ENCODE results near the gene GPNMB. TPM values are rescaled to one million over a fixed set of nuclear protein-coding genes. Genes with fewer than 3 reads are reported as not detected.

The GPNMB gene
- total RNA-seq, 2 experiments from 2014 or later = 0.41 to 0.82 TPM

DNA sequence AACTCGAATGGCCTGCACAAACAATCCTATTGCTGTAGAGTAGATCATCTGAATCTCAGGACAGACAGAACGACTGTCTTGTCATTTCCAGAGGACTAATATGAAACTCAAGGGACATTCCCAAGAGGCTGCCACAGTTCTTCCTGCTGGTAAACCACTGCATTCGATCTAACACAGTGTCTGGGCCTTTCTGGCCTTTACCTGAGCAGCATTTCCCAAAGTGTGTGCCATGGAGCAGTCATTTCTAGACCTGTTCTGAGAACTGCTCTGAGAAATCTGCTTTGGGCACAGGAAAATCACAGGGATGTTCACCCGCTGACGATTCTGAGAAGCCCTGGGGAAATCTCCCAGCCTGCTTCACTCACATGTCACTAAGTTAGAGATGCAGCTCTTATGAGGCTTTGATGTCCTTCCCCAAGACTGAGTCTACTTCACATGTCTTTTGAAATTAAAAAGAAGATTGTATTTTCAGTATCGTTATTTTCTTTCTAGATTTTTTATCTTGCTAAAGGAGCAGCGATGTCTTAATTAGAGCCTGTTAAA, 18.4 kb downstream of the GPNMB start:
- ATAC-seq (no peak), DNase-seq (no peak)
- Mint-ChIP-seq H3K36me3 (no peaks in the 10 kb centered on the region), H3K4me3 (no peak overlapping the region), H3K27ac (no peak overlapping the region), H3K27me3 (peaks cover 6% of the 10 kb centered on the region), H3K4me1 (peaks cover 6% of the 10 kb centered on the region), H3K9me3 (ENCODE audit: low read depth) (no peaks in the 10 kb centered on the region)
- CTCF ChIA-PET = interaction anchor here (1.2 to 11.0 kb wide), 5 partner anchors 8 to 448 kb away, joined by 3 to 124 read pairs (median 4); no protein-coding TSS in a partner anchor

- CTCF ChIA-PET = no interaction called here
Observed at GRCh38 chr7:23266918-23267317, 20.3 kb downstream of the GPNMB start.

DNA sequence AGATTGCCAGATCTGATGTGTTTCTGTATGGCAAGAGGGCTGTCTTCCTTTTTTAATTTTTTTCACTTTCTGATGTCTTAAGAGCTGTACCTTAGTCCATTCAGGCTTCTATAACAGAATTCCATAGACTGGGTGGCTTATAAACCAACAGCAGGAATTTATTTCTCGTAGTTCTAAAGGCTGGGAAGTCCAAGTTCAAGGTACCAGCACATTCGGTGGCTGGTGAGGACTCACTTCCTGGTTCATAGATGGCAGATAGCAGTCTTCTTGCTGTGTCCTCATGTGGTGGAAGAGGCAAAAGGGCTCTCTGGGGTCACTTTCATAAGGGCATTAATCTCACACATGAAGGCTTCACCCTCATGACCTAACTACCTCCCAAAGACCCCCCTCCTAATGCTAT, 20.8 kb downstream of the GPNMB start:
- Mint-ChIP-seq H3K4me1 (peaks cover 8% of the 10 kb centered on the region), H3K27ac (no peak overlapping the region), H3K4me3 (no peak overlapping the region), H3K27me3 (peaks cover 5% of the 10 kb centered on the region), H3K9me3 (ENCODE audit: low read depth) (no peaks in the 10 kb centered on the region), H3K36me3 (no peaks in the 10 kb centered on the region)
- CTCF ChIA-PET = no interaction called here
- ATAC-seq (no peak), DNase-seq (no peak)

More at GRCh38 chr7:23266918-23267317, 20.3 kb downstream of the GPNMB start:
- Mint-ChIP-seq H3K4me1 (peaks cover 6% of the 10 kb centered on the region), H3K27me3 (peaks cover 3% of the 10 kb centered on the region), H3K4me3 (no peak overlapping the region), H3K9me3 (ENCODE audit: low read depth) (no peaks in the 10 kb centered on the region), H3K27ac (no peak overlapping the region), H3K36me3 (no peaks in the 10 kb centered on the region)
- DNase-seq (no peak), ATAC-seq (no peak)

- no peaks in the 10 kb centered on the region for H3K9me3 Mint-ChIP-seq (ENCODE audit: low read depth)
Observed at GRCh38 chr7:23268167-23268566, 21.6 kb downstream of the GPNMB start.

DNA sequence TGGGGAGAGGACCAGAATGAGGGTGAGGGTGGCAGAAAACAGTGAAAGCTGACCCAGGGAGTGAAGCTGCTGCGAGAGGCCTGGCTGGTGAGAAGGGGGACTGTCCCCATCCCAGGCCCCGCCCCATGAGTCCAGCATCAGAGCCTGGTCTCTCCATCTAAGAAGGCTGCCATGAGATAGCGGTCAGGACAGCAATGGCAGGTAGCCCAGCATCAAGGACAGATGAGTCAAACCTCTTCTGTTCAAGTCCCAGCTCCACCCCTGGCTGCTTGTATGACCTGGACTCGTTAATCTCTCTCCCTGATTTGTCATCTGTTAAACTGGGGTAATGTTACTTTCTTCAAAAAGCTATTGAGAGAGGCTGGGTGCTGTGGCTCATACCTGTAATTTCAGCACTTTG, 22.2 kb downstream of the GPNMB start:
- Mint-ChIP-seq H3K9me3 (ENCODE audit: low read depth) (no peaks in the 10 kb centered on the region), H3K27ac (no peak overlapping the region), H3K4me3 (no peak overlapping the region), H3K4me1 (peaks cover 20% of the 10 kb centered on the region), H3K27me3 (peaks cover 5% of the 10 kb centered on the region), H3K36me3 (no peaks in the 10 kb centered on the region)
- CTCF ChIA-PET = interaction anchor here (1.0 to 1.3 kb wide), 3 partner anchors 8 to 278 kb away, joined by 3 read pairs; no protein-coding TSS in a partner anchor
- ATAC-seq (no peak), DNase-seq (no peak)

More at GRCh38 chr7:23268167-23268566, 21.6 kb downstream of the GPNMB start:
- ATAC-seq (no peak), DNase-seq (no peak)
- Mint-ChIP-seq H3K27me3 (peaks cover 5% of the 10 kb centered on the region), H3K36me3 (no peaks in the 10 kb centered on the region), H3K27ac (no peak overlapping the region), H3K4me3 (no peak overlapping the region), H3K4me1 (peaks cover 15% of the 10 kb centered on the region)
- CTCF ChIA-PET = interaction anchor here (1.0 to 1.3 kb wide), 2 partner anchors 9 to 182 kb away, joined by 3 read pairs; no protein-coding TSS in a partner anchor

DNA sequence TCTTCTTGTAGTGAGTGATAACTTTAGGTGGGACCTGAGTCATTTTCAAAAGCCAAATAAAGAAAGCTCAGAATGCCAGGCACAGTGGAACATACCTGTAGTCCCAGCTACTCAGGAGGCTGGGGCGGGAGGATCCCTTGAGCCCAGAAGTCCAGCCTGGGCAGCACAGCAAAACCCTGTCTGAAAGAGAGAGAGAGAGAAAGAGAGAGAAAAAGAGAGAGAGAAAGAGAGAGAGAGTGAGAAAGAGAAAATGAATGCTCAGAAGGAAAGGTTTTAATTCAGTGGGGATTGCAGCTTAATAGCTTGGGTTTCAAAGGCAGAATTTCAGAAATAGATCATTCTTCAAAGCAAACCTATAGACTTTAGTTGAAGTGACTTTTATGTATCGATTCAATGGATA, 25.7 kb downstream of the GPNMB start:
- no peak overlapping the region for H3K27ac Mint-ChIP-seq
- H3K4me3 Mint-ChIP-seq = no peak overlapping the region
- CTCF ChIA-PET = interaction anchor here (0.8 to 8.3 kb wide), 28 partner anchors 11 to 446 kb away, joined by 3 to 124 read pairs (median 5); partner anchors contain the start of genes MALSU1 and NUP42
- peaks cover 5% of the 10 kb centered on the region for H3K27me3 Mint-ChIP-seq
- peaks cover 16% of the 10 kb centered on the region for H3K4me1 Mint-ChIP-seq
- H3K9me3 Mint-ChIP-seq (ENCODE audit: low read depth) = no peaks in the 10 kb centered on the region
- no peaks in the 10 kb centered on the region for H3K36me3 Mint-ChIP-seq
- ATAC-seq (no peak), DNase-seq (no peak)

DNA sequence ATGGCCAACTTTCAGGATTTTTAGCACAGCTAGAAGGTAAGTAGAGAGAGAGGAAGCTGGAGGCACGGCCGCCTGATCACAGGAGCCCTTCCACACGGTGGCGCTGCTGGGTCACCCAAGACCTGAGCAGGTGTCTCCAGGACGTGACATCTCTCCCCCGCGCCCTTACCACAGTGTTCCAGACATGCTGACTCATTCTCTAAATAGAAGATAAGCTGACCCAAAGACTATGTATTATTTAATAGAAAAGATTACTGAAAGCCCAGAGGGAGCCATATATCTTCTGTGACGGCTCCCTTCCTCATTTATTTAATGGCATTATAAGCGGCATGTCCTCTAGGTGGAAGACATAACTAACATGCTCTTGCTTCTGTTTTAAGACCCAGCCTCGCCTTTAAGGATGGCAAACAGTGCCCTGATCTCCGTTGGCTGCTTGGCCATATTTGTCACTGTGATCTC, 26.6 kb downstream of the GPNMB start:
- CTCF ChIA-PET = interaction anchor here (0.6 to 8.3 kb wide), 49 partner anchors 12 to 445 kb away, joined by 3 to 124 read pairs (median 4); partner anchors contain the start of genes MALSU1, NUP42 and STK31
- H3K4me1 Mint-ChIP-seq = peaks cover 16% of the 10 kb centered on the region
- H3K27ac Mint-ChIP-seq = peak overlapping the region; percentile 64
- peaks cover 5% of the 10 kb centered on the region for H3K27me3 Mint-ChIP-seq
- no peaks in the 10 kb centered on the region for H3K9me3 Mint-ChIP-seq (ENCODE audit: low read depth)
- peak; percentile 94 for DNase-seq
- peak; percentile 98 for ATAC-seq
- peak overlapping the region; percentile 65 for H3K4me3 Mint-ChIP-seq
- H3K36me3 Mint-ChIP-seq = no peaks in the 10 kb centered on the region

DNA sequence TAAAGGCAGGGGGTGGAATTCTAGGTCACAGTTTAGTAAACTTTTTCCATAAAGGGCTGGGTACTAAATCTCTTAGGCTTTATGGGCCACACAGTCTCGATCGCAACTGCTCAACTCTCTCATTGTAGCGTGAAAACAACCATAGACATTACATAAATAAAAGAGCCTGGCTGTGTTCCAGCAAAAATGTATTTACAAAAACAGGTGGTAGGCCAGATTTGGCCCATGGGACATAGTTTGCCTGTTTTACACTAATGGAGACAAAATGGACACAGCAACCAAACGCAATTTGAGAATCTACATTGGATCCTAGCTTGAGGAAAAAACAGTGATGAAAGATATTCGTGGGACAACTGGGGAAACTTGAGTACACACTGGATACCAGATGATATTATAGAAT, 29.3 kb downstream of the GPNMB start:
- no peak for ATAC-seq

GRCh38 chr7:23276376-23276775, 29.8 kb downstream of the GPNMB start:
- DNase-seq (no peak), ATAC-seq (no peak)
- Mint-ChIP-seq H3K27me3 (peaks cover 3% of the 10 kb centered on the region), H3K27ac (no peak overlapping the region), H3K4me1 (peaks cover 16% of the 10 kb centered on the region), H3K36me3 (no peaks in the 10 kb centered on the region), H3K9me3 (ENCODE audit: low read depth) (no peaks in the 10 kb centered on the region), H3K4me3 (no peak overlapping the region)
- CTCF ChIA-PET = interaction anchor here (0.6 to 8.3 kb wide), 13 partner anchors 8 to 214 kb away, joined by 3 to 124 read pairs (median 4); partner anchors contain the start of gene IGF2BP3

More for the DNA sequence above, 29.3 kb downstream of the GPNMB start:
- CTCF ChIA-PET = interaction anchor here (0.6 to 8.3 kb wide), 10 partner anchors 15 to 214 kb away, joined by 3 to 124 read pairs (median 4); partner anchors contain the start of gene IGF2BP3
- Mint-ChIP-seq H3K36me3 (no peaks in the 10 kb centered on the region), H3K4me1 (peaks cover 16% of the 10 kb centered on the region), H3K9me3 (ENCODE audit: low read depth) (no peaks in the 10 kb centered on the region), H3K27ac (no peak overlapping the region), H3K4me3 (no peak overlapping the region), H3K27me3 (peaks cover 3% of the 10 kb centered on the region)
- DNase-seq = no peak

DNA sequence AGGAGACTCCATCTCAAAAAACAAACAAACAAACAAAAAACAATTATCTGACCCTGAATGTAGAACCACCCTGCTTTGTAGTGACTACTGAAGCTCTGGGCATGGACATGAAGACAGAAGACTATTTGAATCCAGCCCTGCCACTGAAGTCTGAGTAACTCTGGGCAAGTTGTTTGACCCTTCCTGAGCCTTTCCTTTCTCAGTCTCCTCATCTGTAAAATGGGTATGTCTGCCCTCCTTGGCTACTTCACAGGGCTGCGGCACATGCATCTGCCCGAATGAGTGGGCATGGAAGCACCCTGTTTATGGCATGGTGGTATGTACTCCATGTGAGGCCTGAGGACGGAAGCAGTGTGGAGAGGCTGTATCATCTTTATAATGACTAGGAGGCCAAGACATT, 30.4 kb downstream of the GPNMB start:
- Mint-ChIP-seq H3K36me3 (no peaks in the 10 kb centered on the region), H3K9me3 (ENCODE audit: low read depth) (no peaks in the 10 kb centered on the region), H3K4me3 (no peak overlapping the region), H3K4me1 (peaks cover 16% of the 10 kb centered on the region), H3K27me3 (peaks cover 3% of the 10 kb centered on the region), H3K27ac (peak overlapping the region; percentile 19)
- DNase-seq (no peak), ATAC-seq (no peak)
- CTCF ChIA-PET = interaction anchor here (0.6 to 8.3 kb wide), 15 partner anchors 9 to 269 kb away, joined by 3 to 124 read pairs (median 4); partner anchors contain the start of gene IGF2BP3

DNA sequence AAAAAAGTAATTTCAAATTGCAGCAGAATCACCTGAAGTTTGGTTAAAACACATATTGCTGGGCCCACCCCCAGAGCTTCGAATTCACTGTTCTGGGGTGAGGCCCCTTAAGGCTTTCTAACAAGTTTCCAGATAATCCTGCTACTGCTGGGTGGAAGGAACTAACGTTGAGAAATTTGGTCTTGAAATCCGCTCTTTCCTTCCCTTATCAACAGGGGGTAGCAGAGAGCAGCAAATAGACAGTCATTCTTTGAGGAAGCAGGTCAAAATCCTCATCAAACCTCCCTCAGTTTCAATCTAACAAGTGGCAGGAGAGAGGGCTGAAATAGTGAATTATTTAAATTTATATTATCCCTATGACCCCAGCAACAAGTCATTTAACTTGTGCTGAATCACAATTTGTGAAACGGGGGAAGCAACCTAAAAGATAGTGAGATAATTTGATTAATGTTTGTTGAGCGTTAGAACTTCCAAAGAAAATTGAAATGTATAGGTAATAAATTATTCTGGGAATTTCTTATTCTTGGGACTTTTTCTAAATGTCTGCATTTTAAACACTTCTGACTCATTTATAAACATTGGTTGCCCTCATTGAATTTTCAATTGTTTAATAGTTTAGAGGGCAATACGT, 30.9 kb downstream of the GPNMB start:
- Mint-ChIP-seq H3K4me1 (peaks cover 12% of the 10 kb centered on the region), H3K27me3 (no peaks in the 10 kb centered on the region), H3K36me3 (no peaks in the 10 kb centered on the region), H3K9me3 (ENCODE audit: low read depth) (no peaks in the 10 kb centered on the region), H3K27ac (peak overlapping the region; percentile 19), H3K4me3 (no peak overlapping the region)
- CTCF ChIA-PET = interaction anchor here (0.6 to 8.3 kb wide), 19 partner anchors 9 to 269 kb away, joined by 3 to 124 read pairs (median 4); partner anchors contain the start of gene IGF2BP3
- DNase-seq (peak; percentile 49), ATAC-seq (peak; percentile 52)

DNA sequence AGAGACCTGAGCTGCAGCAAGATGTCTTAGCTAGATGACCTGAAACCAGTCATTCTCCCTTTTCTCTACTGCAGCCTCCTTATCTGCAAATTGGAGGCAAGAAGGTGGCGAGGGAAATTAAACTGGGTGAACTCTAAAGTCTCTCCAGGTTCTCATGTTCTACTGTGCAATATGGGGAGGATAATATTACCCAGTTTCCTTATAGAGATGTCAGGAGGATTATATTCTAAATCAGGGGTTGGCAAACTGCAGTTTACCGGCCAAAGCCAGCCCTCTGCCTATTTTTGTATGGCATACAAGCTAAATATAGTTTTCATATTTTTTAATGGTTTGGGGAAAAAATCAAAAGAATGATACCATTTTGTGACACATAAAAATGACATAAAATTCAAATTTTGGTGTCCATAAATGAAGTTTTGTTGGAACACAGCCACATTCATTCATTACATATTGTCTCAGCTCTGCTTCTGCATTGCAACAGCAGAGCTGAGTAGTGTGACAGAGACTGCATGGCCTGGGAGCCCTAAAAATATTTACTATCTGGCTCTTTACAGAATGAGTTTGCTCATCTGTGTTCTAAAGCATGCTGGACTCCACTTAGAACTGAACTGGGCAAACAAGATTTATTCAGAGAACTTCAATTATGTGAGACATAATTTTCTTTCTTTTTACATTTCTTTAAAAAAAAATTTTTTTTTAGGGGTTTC, 33.4 kb downstream of the GPNMB start:
- H3K36me3 Mint-ChIP-seq = no peaks in the 10 kb centered on the region
- no peak overlapping the region for H3K27ac Mint-ChIP-seq
- CTCF ChIA-PET = interaction anchor here (0.9 to 2.0 kb wide), 4 partner anchors 15 to 196 kb away, joined by 3 to 5 read pairs (median 4); partner anchors contain the start of gene MALSU1

DNA sequence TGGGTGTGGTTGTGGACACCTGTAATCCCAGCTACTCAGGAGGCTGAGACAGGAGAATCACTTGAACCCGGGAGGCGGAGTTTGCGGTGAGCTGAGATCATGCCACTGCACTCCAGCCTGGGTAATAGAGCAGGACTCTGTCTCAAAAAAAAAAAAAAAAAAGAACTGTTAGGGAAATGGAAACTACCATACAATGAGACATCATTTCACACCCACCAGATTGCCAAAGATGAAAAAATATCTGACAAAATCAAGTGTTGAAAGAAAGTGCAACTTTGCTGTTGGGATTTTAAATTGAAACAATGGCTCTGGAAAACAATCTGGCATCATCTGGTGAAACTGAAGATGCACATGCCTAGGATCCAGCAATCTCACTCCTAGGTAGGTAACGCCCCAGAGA, 36.5 kb downstream of the GPNMB start:
- H3K9me3 Mint-ChIP-seq (ENCODE audit: low read depth) = no peaks in the 10 kb centered on the region
- CTCF ChIA-PET = no interaction called here
- H3K36me3 Mint-ChIP-seq = no peaks in the 10 kb centered on the region
- no peak overlapping the region for H3K27ac Mint-ChIP-seq
- DNase-seq (no peak), ATAC-seq (no peak)
- no peak overlapping the region for H3K4me3 Mint-ChIP-seq
- H3K4me1 Mint-ChIP-seq = peaks cover 10% of the 10 kb centered on the region
- H3K27me3 Mint-ChIP-seq = no peaks in the 10 kb centered on the region

More for the DNA sequence above, 33.4 kb downstream of the GPNMB start:
- no peak for DNase-seq
- no peak for ATAC-seq
- H3K9me3 Mint-ChIP-seq (ENCODE audit: low read depth) = no peaks in the 10 kb centered on the region
- no peaks in the 10 kb centered on the region for H3K27me3 Mint-ChIP-seq
- no peak overlapping the region for H3K4me3 Mint-ChIP-seq
- H3K4me1 Mint-ChIP-seq = peaks cover 3% of the 10 kb centered on the region
